DMS153 (cell line): ENCODE measurements around the gene KCNJ12.
A peak's percentile ranks its signal among the peaks of the same experiment; 100 is the strongest.
"Not testable (repeated sequence)": the region's sequence is repeated elsewhere in the genome, so short reads cannot be mapped to it uniquely, and the experiment has no call there.

ENCODE experiments used
- DNase-seq: peaks from one replicate; lab custom pipeline; 2025; lab: John Stamatoyannopoulos, UW

The KCNJ12 gene

DNA sequence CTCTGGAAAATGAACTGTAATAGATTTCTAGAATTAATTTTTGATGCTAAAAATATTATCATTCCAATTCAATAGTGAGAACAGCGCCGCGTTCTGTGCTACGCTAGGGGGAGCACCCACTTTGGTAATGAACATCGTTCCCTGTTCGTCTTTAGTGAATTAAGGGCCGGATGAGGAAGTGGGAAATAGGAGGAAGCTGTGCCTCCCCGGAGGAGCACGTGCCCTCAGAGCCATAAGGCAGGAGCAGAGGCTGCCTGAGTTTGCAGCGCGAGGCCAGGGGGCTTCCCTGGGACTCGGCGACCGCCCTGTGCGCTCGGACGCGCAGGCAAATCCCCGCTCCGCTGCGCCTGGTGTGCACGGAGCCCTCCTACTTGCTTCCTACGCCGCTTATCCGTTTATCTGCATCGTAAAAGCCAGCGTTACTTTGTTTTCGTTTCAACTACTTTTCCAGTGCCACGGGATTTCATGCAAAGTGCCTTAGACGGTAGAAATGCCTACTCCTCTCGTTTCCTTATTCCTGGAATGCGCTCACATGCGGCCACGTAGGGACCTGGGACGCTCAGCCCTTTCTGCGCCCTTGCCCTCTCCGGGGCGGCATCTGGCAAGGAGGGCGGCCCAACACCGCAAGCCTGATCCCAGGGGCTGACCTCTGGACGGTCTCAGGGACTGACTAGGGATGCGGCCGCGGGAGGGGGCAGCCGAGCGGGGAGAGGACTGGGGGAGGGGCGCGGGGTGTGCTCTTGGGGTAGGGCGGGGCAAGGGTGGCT lies 76.4 kb downstream of the KCNJ12 start:
- DNase-seq: peak; percentile 31

DNA sequence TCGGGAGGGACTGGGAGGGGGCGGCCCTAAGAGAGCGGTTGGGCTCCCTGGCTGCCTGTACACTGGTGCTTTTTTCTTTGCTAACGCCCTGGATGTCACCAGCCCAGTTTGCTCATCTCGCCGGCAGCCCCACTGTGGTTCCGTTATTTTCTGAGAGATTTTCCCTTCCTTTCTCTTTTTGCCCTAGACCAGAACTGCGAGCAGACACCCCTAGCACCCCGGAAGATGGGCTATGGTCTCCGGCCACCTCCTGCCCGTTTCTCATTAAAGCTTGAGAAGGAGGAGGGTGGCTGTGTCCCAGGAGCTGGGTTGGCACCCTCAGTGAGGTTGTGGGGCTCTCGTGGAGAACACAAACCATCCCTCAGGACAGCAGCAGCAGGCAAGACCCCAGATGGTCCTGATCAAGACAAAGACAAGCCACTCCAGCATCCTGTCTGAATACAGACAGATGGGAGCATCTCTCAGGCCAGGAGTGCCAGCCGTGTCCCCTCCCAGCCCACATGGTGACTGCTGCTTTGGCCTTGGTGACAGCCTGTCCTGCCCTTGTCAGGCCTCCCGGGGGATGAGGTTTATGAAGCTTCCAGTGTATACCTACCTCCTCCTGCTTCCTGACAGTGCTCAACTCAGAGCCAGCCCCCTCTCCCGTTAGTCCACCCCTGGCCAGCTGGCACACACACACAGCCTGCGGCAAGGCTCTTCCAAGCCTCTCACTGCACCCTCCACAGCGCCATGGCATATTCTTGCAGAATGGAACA lies 77.2 kb downstream of the KCNJ12 start:
- no peak for DNase-seq

- not testable (repeated sequence) for DNase-seq
Measured at GRCh38 chr17:21454006-21454405, 77.8 kb downstream of the KCNJ12 start.

DNA sequence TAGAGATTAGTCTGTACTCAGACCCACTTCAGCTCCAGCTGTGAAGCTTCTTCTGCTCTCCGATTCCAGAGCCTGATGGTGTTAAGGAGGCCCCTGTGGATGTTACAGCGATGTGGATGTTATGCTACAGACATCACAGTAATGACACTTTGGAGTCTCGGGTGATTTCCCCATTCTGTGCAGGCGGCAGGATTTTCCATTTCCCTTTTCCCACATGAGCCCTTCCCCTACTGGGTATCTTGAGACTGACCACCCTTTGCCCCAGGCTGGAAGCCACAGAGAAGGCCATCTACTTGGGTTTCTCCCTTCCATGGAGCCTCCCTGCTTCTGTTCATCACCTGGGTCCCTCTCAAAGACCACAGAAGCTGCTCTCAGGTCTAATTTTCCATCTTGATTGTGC lies 78.3 kb downstream of the KCNJ12 start:
- no peak for DNase-seq

DNA sequence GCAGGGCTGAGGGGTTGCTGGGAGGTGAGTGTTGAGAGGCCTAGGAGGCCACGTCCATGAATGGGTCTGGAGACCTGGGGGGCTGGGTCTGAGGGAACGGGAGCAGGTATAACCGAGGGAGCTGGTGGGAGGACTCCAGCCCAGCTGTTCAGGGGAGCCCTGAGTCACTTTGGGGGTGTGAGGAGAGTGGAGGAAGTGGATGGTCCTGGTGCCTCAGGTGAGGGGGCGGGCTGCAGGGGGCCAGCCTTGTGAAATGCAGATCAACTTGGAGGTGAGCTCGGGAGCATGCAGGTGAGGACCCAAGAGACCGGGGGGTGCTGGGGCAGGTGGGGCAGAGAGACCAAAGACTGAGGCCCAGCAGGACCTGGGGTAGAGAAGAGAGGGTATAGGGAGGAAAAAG lies 79.6 kb downstream of the KCNJ12 start:
- no peak for DNase-seq

- DNase-seq: not testable (repeated sequence)
Measured at GRCh38 chr17:21456449-21456848, 80.3 kb downstream of the KCNJ12 start.

DNA sequence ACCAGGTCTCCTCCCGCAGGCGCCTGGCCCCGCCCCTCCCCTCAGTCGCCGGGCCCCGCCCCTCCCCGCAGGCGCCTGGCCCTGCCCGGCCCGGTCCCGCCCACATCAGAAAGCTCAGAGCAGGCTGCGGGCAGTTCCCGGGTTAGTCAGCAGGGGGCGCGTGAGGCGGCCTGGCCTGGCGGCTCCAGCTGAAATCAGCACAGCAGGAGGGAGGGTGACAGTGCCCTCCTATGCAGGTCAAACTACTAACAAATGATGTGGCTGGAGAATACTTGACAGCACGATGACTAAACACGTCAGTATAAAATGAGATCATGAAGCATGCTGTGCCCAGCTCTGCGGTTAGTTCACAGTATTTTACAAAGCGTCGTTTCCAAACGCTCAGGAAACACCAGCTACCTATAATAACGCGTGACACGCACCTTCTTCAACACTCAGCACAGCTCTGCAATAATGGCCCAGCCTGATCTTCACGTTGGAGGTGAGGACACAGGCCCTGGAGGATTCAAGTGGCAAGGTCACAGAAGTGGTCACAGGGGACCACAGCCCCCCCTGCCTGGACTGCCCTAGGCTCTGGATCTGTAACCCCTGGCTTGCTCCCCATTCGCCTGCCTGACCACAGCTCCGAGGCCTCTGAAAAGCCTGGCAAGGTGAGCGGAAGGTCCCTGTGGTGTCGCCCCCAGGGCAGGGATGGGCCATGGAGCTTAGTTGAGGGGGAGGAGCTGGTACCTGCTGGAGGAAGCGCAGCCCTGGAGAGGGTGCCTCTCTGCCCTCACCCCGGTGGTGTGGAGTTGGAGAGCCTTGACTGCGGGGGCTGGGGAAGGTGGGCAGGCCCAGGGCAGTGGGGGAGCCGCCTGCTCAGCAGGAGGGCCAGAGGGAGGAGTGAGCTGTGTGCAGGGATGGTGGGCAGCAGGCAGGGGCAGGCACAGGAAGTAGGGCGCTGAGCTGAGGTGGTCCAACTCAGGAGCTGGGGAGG lies 81.2 kb downstream of the KCNJ12 start:
- DNase-seq: peak; percentile 53

DNA sequence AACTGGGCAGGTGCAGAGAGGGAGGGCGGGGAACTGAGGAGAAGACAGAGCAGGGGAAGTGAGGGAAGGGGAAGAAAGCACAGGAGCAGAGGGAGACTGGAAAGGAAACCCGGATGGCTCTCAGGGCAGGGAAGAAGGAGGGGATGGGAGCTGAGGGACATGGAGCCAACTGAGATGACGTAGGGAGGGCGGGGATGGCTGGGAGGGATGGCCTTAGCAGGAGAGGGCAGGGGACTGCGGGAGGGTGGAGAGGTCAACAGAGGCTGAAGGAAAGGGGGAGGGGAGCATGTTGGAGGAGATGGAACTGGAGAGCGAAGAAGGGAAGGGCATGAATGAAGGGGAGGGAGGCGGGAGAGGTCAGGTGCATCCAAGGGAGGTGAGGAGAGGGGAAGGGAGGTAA lies 81.9 kb downstream of the KCNJ12 start:
- DNase-seq: no peak

DNA sequence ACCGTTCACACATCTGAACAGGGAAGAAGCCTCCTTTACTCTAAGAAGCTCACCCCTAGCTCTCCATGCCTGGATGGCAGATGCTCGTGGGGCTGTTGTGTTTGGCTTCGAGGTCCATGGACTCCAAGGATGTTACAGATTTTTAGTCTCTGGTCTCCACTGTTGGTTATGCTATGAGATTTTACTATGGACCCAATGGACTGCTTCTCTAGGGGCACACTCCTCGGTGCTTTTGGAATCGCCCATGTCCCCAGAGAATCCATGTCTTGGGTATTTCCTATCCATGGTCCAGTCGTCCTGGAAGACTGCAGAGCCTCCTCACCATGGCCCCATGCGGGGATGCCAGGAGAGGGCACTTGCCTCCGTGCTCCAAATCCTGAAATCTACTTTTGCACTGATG lies 83.4 kb downstream of the KCNJ12 start:
- DNase-seq: no peak

DNA sequence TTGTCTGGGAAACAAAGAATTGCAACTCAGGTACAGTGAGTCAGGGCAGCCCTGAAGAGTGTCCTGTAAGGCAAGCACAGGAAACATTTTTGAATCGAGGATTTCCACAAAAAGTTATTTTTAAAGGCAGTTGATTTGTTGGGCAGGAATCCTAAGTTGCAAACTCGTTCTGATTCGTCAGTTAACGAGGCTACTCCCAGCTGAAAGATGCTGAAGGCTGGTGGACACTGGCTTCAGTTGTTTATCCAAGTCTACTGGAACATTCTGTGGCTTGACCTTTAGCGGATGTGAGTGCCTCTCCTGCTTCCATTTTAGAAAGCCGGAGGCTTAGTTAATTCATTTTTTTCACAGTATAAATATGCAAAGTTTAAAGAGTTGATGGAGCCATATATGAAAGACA lies 84.2 kb downstream of the KCNJ12 start:
- no peak for DNase-seq

GRCh38 chr17:21462237-21462636 lies 86.1 kb downstream of the KCNJ12 start:
- no peak for DNase-seq

- DNase-seq: no peak
Measured at GRCh38 chr17:21463204-21463661, 87.1 kb downstream of the KCNJ12 start.

GRCh38 chr17:21463779-21464407 lies 87.7 kb downstream of the KCNJ12 start:
- DNase-seq: no peak

- DNase-seq: no peak
Measured at GRCh38 chr17:21464611-21465021, 88.5 kb downstream of the KCNJ12 start.

DNA sequence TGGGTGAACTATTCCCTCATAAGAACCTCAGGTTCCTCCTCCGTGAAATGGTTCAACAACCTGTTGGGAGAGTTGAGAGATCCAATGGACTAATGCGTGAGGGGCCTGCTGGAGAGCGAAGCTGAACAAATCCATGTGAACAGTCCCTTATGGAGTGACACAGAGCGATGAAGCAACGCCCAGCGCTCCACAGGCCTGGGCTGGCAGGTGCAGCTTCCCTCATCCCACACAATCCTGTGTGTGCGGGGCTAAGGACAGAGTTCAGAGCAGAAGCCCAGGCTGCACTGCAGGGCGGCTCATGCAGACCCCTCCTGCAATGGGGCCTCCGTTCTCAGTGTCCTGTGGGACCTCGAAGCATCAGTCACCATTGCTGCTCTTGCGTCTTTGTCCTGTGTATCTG lies 90.4 kb downstream of the KCNJ12 start:
- DNase-seq: no peak

DNA sequence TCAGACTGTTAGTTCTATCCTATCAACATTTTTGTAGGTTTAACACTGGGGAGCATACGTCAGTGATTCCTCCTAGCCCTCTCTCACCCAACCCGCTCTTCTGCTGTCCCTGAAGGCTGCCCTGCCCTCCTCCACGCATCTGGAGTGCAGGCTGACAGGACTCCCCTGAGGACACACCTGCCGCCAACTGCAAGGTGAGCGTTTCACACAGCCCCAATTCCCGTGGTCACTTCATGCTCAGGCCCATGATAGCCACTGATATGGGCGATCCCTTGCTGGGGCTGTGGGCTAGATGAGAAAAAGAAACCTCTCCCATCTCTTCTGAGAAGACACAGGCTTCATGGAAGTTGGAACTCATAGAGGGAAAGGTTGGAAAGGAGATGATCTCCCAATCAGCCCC lies 91.0 kb downstream of the KCNJ12 start:
- no peak for DNase-seq

GRCh38 chr17:21467739-21468490 lies 91.8 kb downstream of the KCNJ12 start:
- DNase-seq: no peak
